Tibial nerve (tissue), 4 donors: ENCODE measurements around the gene LFNG. TPM values are rescaled to one million over a fixed set of nuclear protein-coding genes. Genes with fewer than 3 reads are reported as not detected.

Experiments used
- DNase-seq, 2 donors: peaks; one replicate each; pipeline ENCODE4 v3.0.0-alpha.2; 2019; ENCODE audit warnings: low spot score in 2 of 2
- H3K27ac ChIP-seq, 4 donors: fragments of 200-600 bp; sonication (generic) in 3 of 4; one replicate each; pipeline ENCODE4 v1.5.1; 2017 to 2019; ENCODE audit warnings: mild to moderate bottlenecking in 1 of 4
- H3K27me3 ChIP-seq, 2 donors: fragments of 200-600 bp; sonication (generic) in 1 of 2; one replicate each; pipeline versions ENCODE4 v1.5.1 to v1.6.0; 2017 to 2019
- H3K36me3 ChIP-seq, 3 donors: fragments of 200-600 bp; sonication (generic); one replicate each; pipeline ENCODE4 v1.5.1; 2018 to 2019
- H3K4me1 ChIP-seq, 4 donors: fragments of 200-600 bp; sonication (generic) in 3 of 4; one replicate each; pipeline ENCODE4 v1.5.1; 2017 to 2019
- H3K4me3 ChIP-seq, 4 donors: fragments of 200-600 bp; sonication (generic) in 3 of 4; one replicate each; pipeline ENCODE4 v1.5.1; 2017 to 2019; ENCODE audit warnings: mild to moderate bottlenecking in 1 of 4, moderate library complexity in 1 of 4
- H3K9me3 ChIP-seq, 4 donors: fragments of 200-600 bp; sonication (generic) in 3 of 4; one replicate each; pipeline ENCODE4 v1.5.1; 2017 to 2019
- EP300 ChIP-seq, 2 donors: sonication (generic); formaldehyde crosslinking; IDR thresholded peaks; one replicate each; pipeline ENCODE4 v1.6.1; 2017; ENCODE audit warnings: antibody characterized with exemption in 2 of 2, mild to moderate bottlenecking in 1 of 2
- POLR2A ChIP-seq, 2 donors: fragments of 450-650 bp; IDR thresholded peaks; one replicate each; pipeline ENCODE4 v1.6.1; 2017; ENCODE audit warnings: antibody characterized with exemption in 2 of 2, mild to moderate bottlenecking in 2 of 2, moderate library complexity in 2 of 2
- WGBS, 2 donors: methylation state at CpG; one replicate each; pipeline ENCODE4 v1.1.5; 2018; 5-methylcytosine and 5-hydroxymethylcytosine counted together
- total RNA-seq, 4 donors: library from RNA; depleted of rRNA; stranded (reverse); fragments of >200 nt; gene quantifications; one replicate each; pipeline ENCODE4 v1.1.0, GENCODE V29; 2016
- TF ChIP-seq, protein P1 (sequence below), 5 experiments: fragments of 200-600 bp in 3 of 5; fragments of 450-650 bp in 2 of 5; sonication (generic) in 3 of 5; IDR thresholded peaks; one replicate each; pipeline ENCODE4 v1.5.1; 2016 to 2019; ENCODE audit warnings: antibody characterized with exemption in 5 of 5, mild to moderate bottlenecking in 3 of 5, moderate library complexity in 2 of 5

The LFNG gene
- total RNA-seq, 4 donors from 2014 or later, result 8.8 to 21.6 (median 11.3) TPM

DNA sequence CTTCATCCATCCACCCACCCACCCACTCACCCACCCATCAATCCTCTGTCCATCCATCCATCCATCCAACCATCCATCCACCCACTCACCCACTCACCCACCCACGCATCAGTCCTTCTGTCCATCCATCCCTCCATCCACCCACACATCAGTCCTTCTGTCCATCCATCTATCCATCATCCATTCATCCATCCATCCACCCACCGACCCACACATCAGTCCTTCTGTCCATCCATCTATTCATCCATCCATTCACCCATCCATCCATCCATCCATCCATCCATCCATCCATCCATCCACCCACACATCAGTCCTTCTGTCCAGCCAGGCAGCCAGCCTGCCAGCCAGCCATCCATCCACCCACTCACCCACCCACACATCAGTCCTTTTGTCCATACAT, 27.5 kb upstream of the LFNG start:
- TF ChIP-seq, protein P1, sequence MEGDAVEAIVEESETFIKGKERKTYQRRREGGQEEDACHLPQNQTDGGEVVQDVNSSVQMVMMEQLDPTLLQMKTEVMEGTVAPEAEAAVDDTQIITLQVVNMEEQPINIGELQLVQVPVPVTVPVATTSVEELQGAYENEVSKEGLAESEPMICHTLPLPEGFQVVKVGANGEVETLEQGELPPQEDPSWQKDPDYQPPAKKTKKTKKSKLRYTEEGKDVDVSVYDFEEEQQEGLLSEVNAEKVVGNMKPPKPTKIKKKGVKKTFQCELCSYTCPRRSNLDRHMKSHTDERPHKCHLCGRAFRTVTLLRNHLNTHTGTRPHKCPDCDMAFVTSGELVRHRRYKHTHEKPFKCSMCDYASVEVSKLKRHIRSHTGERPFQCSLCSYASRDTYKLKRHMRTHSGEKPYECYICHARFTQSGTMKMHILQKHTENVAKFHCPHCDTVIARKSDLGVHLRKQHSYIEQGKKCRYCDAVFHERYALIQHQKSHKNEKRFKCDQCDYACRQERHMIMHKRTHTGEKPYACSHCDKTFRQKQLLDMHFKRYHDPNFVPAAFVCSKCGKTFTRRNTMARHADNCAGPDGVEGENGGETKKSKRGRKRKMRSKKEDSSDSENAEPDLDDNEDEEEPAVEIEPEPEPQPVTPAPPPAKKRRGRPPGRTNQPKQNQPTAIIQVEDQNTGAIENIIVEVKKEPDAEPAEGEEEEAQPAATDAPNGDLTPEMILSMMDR (IDR thresholded peaks at IDR 0.05), result no peak
- no peak for TF ChIP-seq EP300 (IDR thresholded peaks at IDR 0.05)
- TF ChIP-seq POLR2A (IDR thresholded peaks at IDR 0.05), result no peak
- Histone ChIP-seq H3K4me1 (peaks cover 0 to 49% (median 24%) of the 10 kb centered on the region in 4 donors), H3K27ac (no peak overlapping the region), H3K36me3 (no peaks in the 10 kb centered on the region), H3K27me3 (peaks cover 0 to 21% of the 10 kb centered on the region in 2 donors), H3K4me3 (no peak overlapping the region), H3K9me3 (no peaks in the 10 kb centered on the region)
- DNase-seq, result no peak
- WGBS, 2 donors, result 94 to 97% methylated on average over 2 of the region's 2 CpGs

DNA sequence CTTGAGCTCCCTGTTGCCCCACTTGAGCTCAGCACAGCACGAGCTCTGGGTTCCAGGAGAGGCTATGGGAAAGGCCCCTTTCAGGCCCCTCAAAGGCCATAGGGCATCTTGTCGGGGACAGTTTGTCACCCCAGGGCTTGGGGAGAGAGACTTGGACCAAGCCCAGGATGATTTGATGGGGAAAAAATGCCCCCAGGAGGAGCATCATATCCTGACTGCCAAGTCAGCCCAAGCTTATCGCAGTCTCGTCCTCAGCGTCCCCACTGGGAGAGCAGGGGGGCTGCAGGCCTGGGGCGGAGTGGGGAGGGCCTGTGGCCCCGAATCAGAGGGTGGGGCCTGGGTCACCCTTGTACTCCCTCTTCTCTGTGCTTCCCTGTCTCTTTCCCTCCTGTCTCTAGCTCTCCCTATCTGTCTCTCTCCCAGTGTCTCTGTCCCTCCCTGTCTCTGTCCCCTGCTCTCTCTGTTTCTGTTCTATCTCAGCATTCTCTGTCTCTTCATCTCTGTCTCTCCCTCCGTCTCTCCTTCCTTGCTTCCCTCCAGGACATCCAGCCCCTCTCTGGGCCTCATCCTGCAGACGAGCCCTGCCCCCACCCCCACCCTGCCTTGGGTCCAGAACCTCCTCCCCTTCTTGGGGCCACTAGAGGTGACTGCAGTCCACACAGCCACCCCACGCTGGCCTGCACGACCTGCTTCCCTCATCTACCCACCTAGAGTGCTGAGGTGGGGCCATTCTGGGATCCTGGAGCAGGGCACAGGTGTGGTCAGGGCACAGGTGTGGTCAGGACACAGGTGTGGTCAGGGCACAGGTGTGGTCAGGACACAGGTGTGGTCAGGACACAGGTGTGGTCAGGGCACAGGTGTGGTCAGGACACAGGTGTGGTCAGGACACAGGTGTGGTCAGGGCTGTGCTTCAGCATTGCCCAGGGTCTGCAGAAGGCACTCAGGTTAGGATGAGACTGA, 26.1 kb upstream of the LFNG start:
- DNase-seq, result no peak
- WGBS, 2 donors, result 31 to 41% methylated on average over 10 of the region's 11 CpGs
- Histone ChIP-seq H3K9me3 (no peaks in the 10 kb centered on the region), H3K4me3 (no peak overlapping the region), H3K27me3 (peaks cover 0 to 35% of the 10 kb centered on the region in 2 donors), H3K4me1 (peaks cover 0 to 42% (median 13%) of the 10 kb centered on the region in 4 donors), H3K27ac (no peak overlapping the region), H3K36me3 (no peaks in the 10 kb centered on the region)
- TF ChIP-seq POLR2A (IDR thresholded peaks at IDR 0.05) (no peak), EP300 (IDR thresholded peaks at IDR 0.05) (no peak)
- TF ChIP-seq, protein P1 (IDR thresholded peaks at IDR 0.05), result no peak

DNA sequence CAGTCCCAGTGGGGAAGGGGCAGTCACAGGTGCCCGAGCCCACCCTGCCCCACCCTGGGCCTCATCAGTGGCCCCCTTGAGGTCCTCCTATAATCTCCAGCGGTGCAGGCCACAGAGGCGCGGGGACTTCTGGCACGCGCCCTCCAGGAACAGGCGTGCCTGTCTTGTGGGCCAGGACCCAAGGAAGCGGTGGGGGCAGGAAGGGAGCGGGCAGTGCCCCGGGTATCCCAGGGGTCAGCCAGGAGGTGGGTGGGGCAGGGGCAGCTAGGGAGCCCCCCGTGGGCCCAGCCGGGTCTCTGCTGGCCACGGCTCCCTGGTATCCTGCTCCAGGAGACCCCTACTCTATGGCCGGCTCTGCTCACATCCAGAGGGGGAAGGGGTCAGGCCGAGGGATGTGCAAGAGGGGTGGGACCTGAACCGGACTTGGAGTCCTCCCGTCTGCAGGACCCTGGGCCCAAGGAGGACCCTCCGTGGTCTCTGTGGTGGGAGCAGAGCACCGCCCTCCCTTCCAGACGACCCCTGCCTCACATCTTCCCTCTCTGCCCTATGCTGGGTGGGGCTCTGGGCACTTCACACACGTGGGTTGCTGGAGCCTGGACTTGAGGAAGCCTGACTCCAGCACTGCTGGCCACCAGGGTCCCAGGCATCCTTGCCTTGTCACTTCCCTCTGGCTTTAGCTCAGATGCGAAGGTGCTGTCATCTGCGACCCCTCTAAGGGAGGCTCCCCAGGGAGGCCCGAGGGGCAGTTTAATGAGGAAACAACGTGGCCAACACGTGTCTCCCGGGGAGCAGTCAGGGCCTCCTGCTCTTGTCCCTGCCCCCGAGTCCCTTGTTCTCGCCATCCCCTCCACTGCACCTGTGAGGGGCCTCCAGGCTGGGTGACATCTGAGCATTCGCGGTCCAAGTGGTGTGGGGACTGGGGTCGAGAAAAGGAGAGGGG, 25.1 kb upstream of the LFNG start:
- no peaks in the 10 kb centered on the region for H3K9me3 ChIP-seq
- peaks cover 0 to 33% (median 6%) of the 10 kb centered on the region in 4 donors for H3K4me1 ChIP-seq
- H3K36me3 ChIP-seq, result no peaks in the 10 kb centered on the region
- TF ChIP-seq, protein P1 (IDR thresholded peaks at IDR 0.05), result no peak
- TF ChIP-seq EP300 (IDR thresholded peaks at IDR 0.05) (no peak), POLR2A (IDR thresholded peaks at IDR 0.05) (no peak)
- peaks cover 0 to 44% of the 10 kb centered on the region in 2 donors for H3K27me3 ChIP-seq
- H3K4me3 ChIP-seq, result no peak overlapping the region
- no peak overlapping the region for H3K27ac ChIP-seq
- DNase-seq, result no peak
- 53 to 58% methylated on average over 30 to 32 of the region's 32 CpGs for WGBS, 2 donors

DNA sequence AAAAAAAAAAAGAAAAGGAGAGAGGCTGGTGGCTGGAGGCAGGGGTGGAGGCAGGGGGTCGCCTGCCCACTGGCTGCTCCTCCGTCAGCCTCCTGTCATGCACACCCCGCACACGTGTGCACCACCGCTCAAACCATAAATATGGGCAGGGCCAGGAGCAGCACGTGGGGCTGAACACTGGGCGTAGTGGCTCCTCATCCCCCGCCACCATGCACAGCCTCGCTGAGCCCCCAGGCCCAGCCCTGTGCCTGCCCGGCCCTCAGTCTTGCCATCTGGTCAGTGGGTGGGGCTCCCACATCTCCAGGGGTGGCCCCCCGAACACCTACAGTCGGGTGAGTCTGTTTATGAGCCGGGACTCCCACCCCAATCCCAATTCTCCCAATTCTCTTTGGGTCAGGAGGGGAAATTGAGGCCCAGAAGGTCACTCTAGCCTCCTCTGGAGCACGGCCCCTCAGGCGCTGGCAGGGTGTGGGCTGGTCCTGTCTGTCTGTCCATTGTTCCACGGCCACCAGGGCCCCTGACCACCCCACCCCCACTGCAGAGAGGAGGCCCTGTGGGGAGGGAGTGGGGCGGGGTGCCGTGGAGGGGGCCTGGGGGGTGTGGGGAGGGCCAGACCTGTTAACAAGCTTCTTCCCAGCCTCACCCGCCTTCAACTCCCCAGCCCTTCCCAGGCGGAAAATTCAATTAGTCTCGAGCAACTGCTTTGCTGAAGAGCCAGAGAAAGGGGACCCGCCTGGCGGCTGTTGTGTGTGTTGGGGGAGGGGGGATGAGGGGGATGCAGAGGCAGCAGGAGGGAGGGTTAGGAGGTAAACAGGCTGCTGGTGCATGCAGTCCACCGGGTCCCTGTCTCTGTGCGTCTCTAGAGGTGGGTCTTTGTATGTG, 23.9 kb upstream of the LFNG start:
- WGBS, 2 donors, result 59 to 61% methylated on average over 24 of the region's 25 CpGs
- TF ChIP-seq, protein P1 (IDR thresholded peaks at IDR 0.05), result no peak
- TF ChIP-seq EP300 (IDR thresholded peaks at IDR 0.05), result no peak
- TF ChIP-seq POLR2A (IDR thresholded peaks at IDR 0.05), result no peak
- H3K4me3 ChIP-seq, result no peak overlapping the region
- no peak for DNase-seq
- H3K27me3 ChIP-seq, result peaks cover 0 to 44% of the 10 kb centered on the region in 2 donors
- peaks cover 0 to 24% (median 0%) of the 10 kb centered on the region in 4 donors for H3K4me1 ChIP-seq
- H3K36me3 ChIP-seq, result no peaks in the 10 kb centered on the region
- no peak overlapping the region for H3K27ac ChIP-seq
- H3K9me3 ChIP-seq, result no peaks in the 10 kb centered on the region
